GM12801 (cell line): ENCODE measurements around the gene TBCCD1.

Experiments
- CTCF ChIP-seq: IDR thresholded peaks from one replicate; pipeline ENCODE4 v1.5.1; 2011; ENCODE audit warnings: control low read depth; ENCODE audit not compliant: insufficient read length; ENCODE audit errors: extremely low read depth

TBCCD1 gene

GRCh38 chr3:186599785-186600166 lies 32.6 kb upstream of the TBCCD1 start:
- TF ChIP-seq CTCF: no peak

- TF ChIP-seq CTCF: no peak
Observed at GRCh38 chr3:186599142-186599784, 32.1 kb upstream of the TBCCD1 start.

DNA sequence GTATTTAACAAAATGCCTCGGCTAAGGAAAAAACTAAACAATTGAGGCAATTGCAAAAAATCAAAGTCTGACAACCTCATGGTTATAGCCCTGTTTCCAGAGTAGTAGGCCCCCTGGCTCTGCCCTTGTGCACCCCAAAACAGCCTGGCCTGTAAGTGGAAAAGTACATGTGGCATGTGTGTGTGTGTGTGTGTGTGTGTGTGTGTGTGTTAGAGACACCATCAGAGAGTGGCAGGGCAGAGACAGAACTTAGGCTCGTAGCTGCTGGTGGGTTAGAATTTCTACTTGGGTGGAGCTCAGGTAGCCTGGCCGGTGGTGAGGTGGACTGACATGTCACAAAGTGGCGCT lies 31.6 kb upstream of the TBCCD1 start:
- no peak for TF ChIP-seq CTCF

DNA sequence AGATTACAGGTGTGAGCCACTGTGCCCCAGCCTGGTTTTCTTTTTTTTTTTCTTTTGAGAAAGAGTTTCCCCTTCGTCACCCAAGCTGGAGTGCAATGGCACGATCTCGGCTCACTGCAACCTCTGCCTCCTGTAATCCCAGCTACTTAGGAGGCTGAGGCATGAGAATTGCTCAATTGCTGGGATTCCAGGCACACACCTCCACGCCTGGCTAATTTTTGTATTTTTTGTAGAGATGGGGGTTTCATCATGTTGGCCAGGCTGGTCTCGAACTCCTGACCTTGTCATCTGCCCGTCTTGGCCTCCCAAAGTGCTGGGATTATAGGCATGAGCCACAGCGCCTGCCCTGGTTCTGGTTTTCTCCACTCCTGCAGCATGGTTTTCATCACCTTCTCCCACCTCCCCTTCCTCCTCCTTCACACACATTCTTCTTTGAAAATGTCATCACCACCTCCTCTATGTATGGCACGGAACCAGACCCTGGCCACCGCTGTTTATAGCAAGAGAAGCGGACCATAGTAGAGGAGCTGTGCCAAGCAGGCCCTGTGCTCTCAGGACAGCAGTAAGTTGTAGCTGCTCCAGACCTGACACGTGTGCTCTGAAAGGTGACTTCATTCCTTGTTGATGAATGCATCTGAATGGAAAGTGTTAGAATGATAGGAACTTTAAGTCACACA lies 31.1 kb upstream of the TBCCD1 start:
- TF ChIP-seq CTCF: no peak

GRCh38 chr3:186596568-186597287 lies 29.6 kb upstream of the TBCCD1 start:
- no peak for TF ChIP-seq CTCF

GRCh38 chr3:186594591-186595113 lies 27.5 kb upstream of the TBCCD1 start:
- no peak for TF ChIP-seq CTCF

- TF ChIP-seq CTCF: no peak
Observed at GRCh38 chr3:186593862-186594261, 26.7 kb upstream of the TBCCD1 start.
